Keratinocyte (primary cell): ENCODE measurements around the gene WDR12.
"Not testable (repeated sequence)": the region's sequence is repeated elsewhere in the genome, so short reads cannot be mapped to it uniquely, and the experiment has no call there.

Experiments
- CTCF ChIP-seq, 3 experiments: IDR thresholded peaks in 1 of 3; conservative IDR thresholded peaks in 1 of 3; optimal IDR thresholded peaks in 1 of 3; 2 replicates in 2 of 3; 3 replicates in 1 of 3; pipeline versions ENCODE3 to v1.5.1; 2011; ENCODE audit warnings: low read length in 3 of 3, mild to moderate bottlenecking in 3 of 3, moderate library complexity in 2 of 3, control low read depth in 1 of 3, inconsistent platforms in 1 of 3; ENCODE audit not compliant: insufficient read depth in 2 of 3; ENCODE audit errors: extremely low read depth in 1 of 3
- EZH2 ChIP-seq: IDR thresholded peaks from one replicate; pipeline ENCODE4 v1.6.1; 2012; ENCODE audit warnings: inconsistent platforms, mild to moderate bottlenecking, low read length, moderate library complexity

- TF ChIP-seq CTCF (optimal IDR thresholded peaks at IDR 0.05 in 1 of 3, IDR thresholded peaks at IDR 0.05 in 1 of 3, conservative IDR thresholded peaks at IDR 0.05 in 1 of 3; ENCODE audit: extremely low read depth in 1 of 3, insufficient read depth in 2 of 3, low read length in 3 of 3); EZH2: not testable (repeated sequence)
These were observed 1.1 kb upstream of the WDR12 start for GRCh38 chr2:202912342-202913201.
